ENCODE data around the gene PYROXD2. TPM values are rescaled to one million over a fixed set of nuclear protein-coding genes. Genes with fewer than 3 reads are reported as not detected.

PYROXD2 gene
- total and polyA plus RNA-seq, 2 of the 8 experiments (the other 6 are each of a cell fraction or from before 2014, with no cell fraction given), result 3.2 to 5.4 TPM

DNA sequence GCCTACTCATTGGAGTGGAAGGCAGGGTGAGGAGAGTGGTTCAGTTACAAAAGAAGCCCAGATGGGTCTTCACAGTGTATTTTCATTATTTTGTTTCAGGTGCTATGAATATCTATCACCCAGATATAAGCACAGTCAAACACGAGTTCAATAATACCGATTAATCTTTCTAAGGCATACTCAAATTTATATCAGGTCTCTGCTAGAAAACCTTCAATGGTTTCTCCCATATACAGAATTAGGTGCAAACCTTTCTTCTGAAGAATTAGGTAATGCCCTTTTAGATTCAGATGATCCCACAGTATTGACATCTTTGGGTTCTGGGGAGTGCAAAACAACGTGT lies 46.5 kb upstream of the PYROXD2 start:
- CTCF ChIA-PET (ENCODE audit: partially characterized antibody), result interaction anchor here (1.2 kb wide), 1 partner anchor 8 kb away, joined by 3 read pairs; no protein-coding TSS in a partner anchor
- no peak overlapping the region for H3K9ac ChIP-seq (replicated peaks in 1 of 4; ENCODE audit: extremely low read depth in 1 of 4, low read depth in 3 of 4, low read length in 3 of 4)
- no peak for DNase-seq (ENCODE audit: low read depth in 1 of 2, low spot score in 2 of 2)

More for the DNA sequence above, 46.5 kb upstream of the PYROXD2 start:
- 95% methylated on average over 3 of the region's 3 CpGs; no CpG with 5 or more reads in 1 of the 2 experiments for WGBS, 2 experiments (ENCODE audit: extremely low coverage in 1 of 2, insufficient coverage in 1 of 2, insufficient read length in 1 of 2, insufficient replicate concordance in 2 of 2, low coverage in 1 of 2, low lambda C conversion rate in 2 of 2, missing lambda C conversion rate in 1 of 2)
- no peaks in the 10 kb centered on the region; the same call in 1 of the 2 replicates for H3K23me2 ChIP-seq (ENCODE audit: low read depth, low read length)
- no peak overlapping the region for H2AK5ac ChIP-seq (ENCODE audit: low read depth, low read length)
- H3K23ac ChIP-seq (ENCODE audit: insufficient read length), result no peak overlapping the region
- H2BK12ac ChIP-seq (ENCODE audit: low read depth, low read length), result no peak overlapping the region
- no peak overlapping the region for H4K8ac ChIP-seq (ENCODE audit: extremely low read depth, insufficient read depth, low read length)
- H3K9me3 ChIP-seq (ENCODE audit: insufficient read depth in 2 of 2, low read depth in 1 of 2, low read length in 1 of 2), result no peaks in the 10 kb centered on the region
- no peak overlapping the region for H3K4me2 ChIP-seq (ENCODE audit: insufficient read depth in 1 of 2, low read depth in 2 of 2, low read length in 2 of 2)
- no peak overlapping the region for H2BK120ac ChIP-seq (replicated peaks; ENCODE audit: low read depth, low read length)
- no peaks in the 10 kb centered on the region for H3K79me1 ChIP-seq (ENCODE audit: low read depth, low read length)
- H3K4ac ChIP-seq (replicated peaks; ENCODE audit: insufficient read length, low read depth, low read length), result no peak overlapping the region
- no peak overlapping the region for H3K14ac ChIP-seq (ENCODE audit: insufficient read length)
- no peak overlapping the region for H2AFZ ChIP-seq (ENCODE audit: low read length)
- H3K27me3 ChIP-seq (replicated peaks in 1 of 4; ENCODE audit: control insufficient read depth in 3 of 4, extremely low read depth in 1 of 4, insufficient read depth in 3 of 4, low read length in 3 of 4), result no peaks in the 10 kb centered on the region
- no peaks in the 10 kb centered on the region for H3K36me3 ChIP-seq (ENCODE audit: control insufficient read depth in 2 of 4, insufficient read depth in 4 of 4, low read length in 3 of 4)
- H3K18ac ChIP-seq (ENCODE audit: extremely low read depth, low read length), result no peak overlapping the region
- H3K4me3 ChIP-seq (ENCODE audit: extremely low read depth in 1 of 4, insufficient read depth in 2 of 4, low read depth in 3 of 4, low read length in 4 of 4), result no peak overlapping the region
- H2BK5ac ChIP-seq (ENCODE audit: low read depth, low read length), result no peak overlapping the region
- no peak for FAIRE-seq
- H3K27ac ChIP-seq (ENCODE audit: low read depth, low read length), result no peak overlapping the region
- no peak for TF ChIP-seq CREB1 (IDR thresholded peaks at IDR 0.05)
- TF ChIP-seq SAP30 (IDR thresholded peaks at IDR 0.05; ENCODE audit: insufficient read depth, insufficient replicate concordance, low read length), result no peak
- TF ChIP-seq, protein P1, sequence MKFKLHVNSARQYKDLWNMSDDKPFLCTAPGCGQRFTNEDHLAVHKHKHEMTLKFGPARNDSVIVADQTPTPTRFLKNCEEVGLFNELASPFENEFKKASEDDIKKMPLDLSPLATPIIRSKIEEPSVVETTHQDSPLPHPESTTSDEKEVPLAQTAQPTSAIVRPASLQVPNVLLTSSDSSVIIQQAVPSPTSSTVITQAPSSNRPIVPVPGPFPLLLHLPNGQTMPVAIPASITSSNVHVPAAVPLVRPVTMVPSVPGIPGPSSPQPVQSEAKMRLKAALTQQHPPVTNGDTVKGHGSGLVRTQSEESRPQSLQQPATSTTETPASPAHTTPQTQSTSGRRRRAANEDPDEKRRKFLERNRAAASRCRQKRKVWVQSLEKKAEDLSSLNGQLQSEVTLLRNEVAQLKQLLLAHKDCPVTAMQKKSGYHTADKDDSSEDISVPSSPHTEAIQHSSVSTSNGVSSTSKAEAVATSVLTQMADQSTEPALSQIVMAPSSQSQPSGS (IDR thresholded peaks at IDR 0.05; ENCODE audit: low read length), result no peak
- TF ChIP-seq SIN3A (conservative IDR thresholded peaks at IDR 0.05 in 1 of 2, IDR thresholded peaks at IDR 0.05 in 1 of 2; ENCODE audit: low read depth in 1 of 2, low read length in 2 of 2), result no peak
- no peak for TF ChIP-seq HDAC2 (IDR thresholded peaks at IDR 0.05; ENCODE audit: borderline replicate concordance in 1 of 2, low read depth in 2 of 2, low read length in 2 of 2)
- TF ChIP-seq, protein P2, sequence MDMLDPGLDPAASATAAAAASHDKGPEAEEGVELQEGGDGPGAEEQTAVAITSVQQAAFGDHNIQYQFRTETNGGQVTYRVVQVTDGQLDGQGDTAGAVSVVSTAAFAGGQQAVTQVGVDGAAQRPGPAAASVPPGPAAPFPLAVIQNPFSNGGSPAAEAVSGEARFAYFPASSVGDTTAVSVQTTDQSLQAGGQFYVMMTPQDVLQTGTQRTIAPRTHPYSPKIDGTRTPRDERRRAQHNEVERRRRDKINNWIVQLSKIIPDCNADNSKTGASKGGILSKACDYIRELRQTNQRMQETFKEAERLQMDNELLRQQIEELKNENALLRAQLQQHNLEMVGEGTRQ (IDR thresholded peaks at IDR 0.05; ENCODE audit: low read length), result no peak
- no peak for TF ChIP-seq EGR1 (IDR thresholded peaks at IDR 0.05; ENCODE audit: borderline replicate concordance, low read depth, low read length)
- TF ChIP-seq TBP (IDR thresholded peaks at IDR 0.05; ENCODE audit: low read depth, low read length), result no peak
- TF ChIP-seq RXRA (IDR thresholded peaks at IDR 0.05; ENCODE audit: insufficient read depth, low read depth, low read length), result no peak
- no peak for TF ChIP-seq CTBP2 (IDR thresholded peaks at IDR 0.05; ENCODE audit: borderline replicate concordance, insufficient read depth, insufficient read length, low read length)
- no peak for TF ChIP-seq SP4 (IDR thresholded peaks at IDR 0.05; ENCODE audit: low read length)
- H3K4me1 ChIP-seq (replicated peaks in 1 of 4; ENCODE audit: control insufficient read depth in 3 of 4, insufficient read depth in 4 of 4, low read length in 3 of 4), result peaks cover 3 to 7% (median 5%) of the 10 kb centered on the region in 4 experiments; a peak in 6 of 7 replicates
- H3K79me2 ChIP-seq (ENCODE audit: control insufficient read depth in 1 of 2, insufficient read depth in 2 of 2, low read length in 2 of 2), result no peaks in the 10 kb centered on the region
- no peak overlapping the region for H4K91ac ChIP-seq (replicated peaks; ENCODE audit: insufficient read length, low read length)
- H2BK20ac ChIP-seq (ENCODE audit: low read length), result no peak overlapping the region
- no peak overlapping the region for H4K5ac ChIP-seq (ENCODE audit: insufficient read length, low read depth, low read length)
- POLR2A ChIA-PET (ENCODE audit: partially characterized antibody), result no interaction called here
- no peaks in the 10 kb centered on the region for H4K20me1 ChIP-seq (replicated peaks in 1 of 2; ENCODE audit: control insufficient read depth in 1 of 2, insufficient read depth in 2 of 2, low read length in 2 of 2)
- no peak overlapping the region for H2BK15ac ChIP-seq (ENCODE audit: low read length)
- no peak overlapping the region for H3K56ac ChIP-seq (replicated peaks; ENCODE audit: insufficient read length, low read depth, low read length)

All from H1 (cell line).